ENCODE results near the gene IFI27L2. TPM values are rescaled to one million over a fixed set of nuclear protein-coding genes. Genes with fewer than 3 reads are reported as not detected.

The IFI27L2 gene
- total and polyA plus RNA-seq, 2 donors (not counting 1 experiment from before 2014, with no cell fraction given): 91.4 to 225 TPM

DNA sequence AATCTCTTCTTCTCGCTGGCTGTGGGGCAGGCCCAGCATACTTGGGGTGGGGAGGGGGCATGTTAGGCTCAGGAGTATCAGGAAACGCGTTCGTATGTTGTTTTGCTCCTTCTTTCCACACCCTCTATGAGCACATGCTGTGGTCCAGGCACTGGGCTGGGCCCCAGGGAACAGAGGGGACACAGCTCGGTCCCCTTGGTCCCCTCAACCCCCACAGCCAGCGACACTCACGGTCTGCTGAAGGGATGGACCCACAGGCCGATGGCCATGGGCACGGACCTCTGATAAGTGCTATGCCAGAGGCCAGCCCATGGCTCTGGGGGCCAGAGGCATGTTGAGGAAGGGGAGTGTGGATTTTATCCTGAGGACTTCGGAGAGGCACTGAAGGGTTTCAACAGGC, 12.7 kb downstream of the IFI27L2 start:
- no peaks in the 10 kb centered on the region for H3K9me3 ChIP-seq (ENCODE audit: control insufficient read depth, insufficient read depth, low read depth, low read length)
- no peaks in the 10 kb centered on the region for H3K36me3 ChIP-seq (ENCODE audit: control insufficient read depth, insufficient read depth, low read length)
- no peaks in the 10 kb centered on the region for H4K20me1 ChIP-seq (ENCODE audit: control insufficient read depth, extremely low read depth, insufficient read depth, low read length)
- peaks cover 2% of the 10 kb centered on the region for H3K4me1 ChIP-seq (ENCODE audit: control insufficient read depth, extremely low read depth, insufficient read depth, low read length)
- no peak overlapping the region for H3K4me2 ChIP-seq (ENCODE audit: extremely low read depth, insufficient read depth, low read length)
- H3K4me3 ChIP-seq (replicated peaks in 1 of 4; ENCODE audit: control extremely low read depth in 1 of 4, insufficient read depth in 1 of 4, low read depth in 3 of 4, low read length in 4 of 4): no peak overlapping the region
- H2AFZ ChIP-seq (ENCODE audit: low read length): no peak overlapping the region
- H3K27me3 ChIP-seq (ENCODE audit: control insufficient read depth, insufficient read depth, low read length): peaks cover 3% of the 10 kb centered on the region
- DNase-seq (ENCODE audit: low read depth in 2 of 2): no peak
- TF ChIP-seq EZH2 (IDR thresholded peaks at IDR 0.05; ENCODE audit: low read length, missing control alignments) (no peak), CTCF (conservative IDR thresholded peaks at IDR 0.05 in 1 of 2, IDR thresholded peaks at IDR 0.05 in 1 of 2; ENCODE audit: low read depth in 1 of 2, low read length in 2 of 2) (no peak)
- H3K27ac ChIP-seq (ENCODE audit: insufficient read depth, low read length): no peak overlapping the region
- H3K79me2 ChIP-seq (ENCODE audit: control insufficient read depth, insufficient read depth, low read length): no peaks in the 10 kb centered on the region
- H3K9ac ChIP-seq (ENCODE audit: insufficient read depth, low read length): no peak overlapping the region

DNA sequence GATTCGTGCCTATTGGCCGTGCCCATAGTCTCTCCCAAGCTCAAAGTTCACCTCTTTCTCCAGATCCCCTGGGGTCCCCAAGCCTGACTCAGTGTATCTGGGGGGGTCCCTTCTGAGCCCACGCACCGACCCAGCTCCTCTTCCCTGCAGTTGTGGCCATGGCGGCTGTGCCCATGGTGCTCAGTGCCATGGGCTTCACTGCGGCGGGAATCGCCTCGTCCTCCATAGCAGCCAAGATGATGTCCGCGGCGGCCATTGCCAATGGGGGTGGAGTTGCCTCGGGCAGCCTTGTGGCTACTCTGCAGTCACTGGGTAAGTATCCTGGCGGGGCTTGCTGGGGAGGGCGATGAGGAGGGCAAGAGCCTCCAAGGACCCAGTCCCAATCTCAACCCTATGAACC, 13.8 kb downstream of the IFI27L2 start:
- Histone ChIP-seq H3K9me3 (ENCODE audit: control insufficient read depth, insufficient read depth, low read depth, low read length) (no peaks in the 10 kb centered on the region), H3K27me3 (ENCODE audit: control insufficient read depth, insufficient read depth, low read length) (peaks cover 3% of the 10 kb centered on the region), H3K36me3 (ENCODE audit: control insufficient read depth, insufficient read depth, low read length) (no peaks in the 10 kb centered on the region), H3K4me2 (ENCODE audit: extremely low read depth, insufficient read depth, low read length) (no peak overlapping the region), H4K20me1 (ENCODE audit: control insufficient read depth, extremely low read depth, insufficient read depth, low read length) (no peaks in the 10 kb centered on the region), H3K9ac (ENCODE audit: insufficient read depth, low read length) (no peak overlapping the region), H3K27ac (ENCODE audit: insufficient read depth, low read length) (no peak overlapping the region), H3K79me2 (ENCODE audit: control insufficient read depth, insufficient read depth, low read length) (no peaks in the 10 kb centered on the region), H2AFZ (ENCODE audit: low read length) (no peak overlapping the region), H3K4me3 (replicated peaks in 1 of 4; ENCODE audit: control extremely low read depth in 1 of 4, insufficient read depth in 1 of 4, low read depth in 3 of 4, low read length in 4 of 4) (no peak overlapping the region), H3K4me1 (ENCODE audit: control insufficient read depth, extremely low read depth, insufficient read depth, low read length) (no peaks in the 10 kb centered on the region)
- TF ChIP-seq CTCF (conservative IDR thresholded peaks at IDR 0.05 in 1 of 2, IDR thresholded peaks at IDR 0.05 in 1 of 2; ENCODE audit: low read depth in 1 of 2, low read length in 2 of 2): no peak
- no peak for TF ChIP-seq EZH2 (IDR thresholded peaks at IDR 0.05; ENCODE audit: low read length, missing control alignments)
- no peak for DNase-seq (ENCODE audit: low read depth in 2 of 2)

GRCh38 chr14:94115058-94115591, 14.3 kb downstream of the IFI27L2 start:
- DNase-seq (ENCODE audit: low read depth in 2 of 2): no peak
- no peaks in the 10 kb centered on the region for H3K9me3 ChIP-seq (ENCODE audit: control insufficient read depth, insufficient read depth, low read depth, low read length)
- H3K9ac ChIP-seq (ENCODE audit: insufficient read depth, low read length): no peak overlapping the region
- no peaks in the 10 kb centered on the region for H3K79me2 ChIP-seq (ENCODE audit: control insufficient read depth, insufficient read depth, low read length)
- no peaks in the 10 kb centered on the region for H3K36me3 ChIP-seq (ENCODE audit: control insufficient read depth, insufficient read depth, low read length)
- no peak overlapping the region for H2AFZ ChIP-seq (ENCODE audit: low read length)
- no peak overlapping the region for H3K27ac ChIP-seq (ENCODE audit: insufficient read depth, low read length)
- TF ChIP-seq CTCF (conservative IDR thresholded peaks at IDR 0.05 in 1 of 2, IDR thresholded peaks at IDR 0.05 in 1 of 2; ENCODE audit: low read depth in 1 of 2, low read length in 2 of 2) (no peak), EZH2 (IDR thresholded peaks at IDR 0.05; ENCODE audit: low read length, missing control alignments) (no peak)
- H4K20me1 ChIP-seq (ENCODE audit: control insufficient read depth, extremely low read depth, insufficient read depth, low read length): no peaks in the 10 kb centered on the region
- no peaks in the 10 kb centered on the region for H3K4me1 ChIP-seq (ENCODE audit: control insufficient read depth, extremely low read depth, insufficient read depth, low read length)
- no peak overlapping the region for H3K4me3 ChIP-seq (replicated peaks in 1 of 4; ENCODE audit: control extremely low read depth in 1 of 4, insufficient read depth in 1 of 4, low read depth in 3 of 4, low read length in 4 of 4)
- peaks cover 3% of the 10 kb centered on the region for H3K27me3 ChIP-seq (ENCODE audit: control insufficient read depth, insufficient read depth, low read length)
- H3K4me2 ChIP-seq (ENCODE audit: extremely low read depth, insufficient read depth, low read length): no peak overlapping the region
